ENCODE results near the gene LMO2.

Gene LMO2

DNA sequence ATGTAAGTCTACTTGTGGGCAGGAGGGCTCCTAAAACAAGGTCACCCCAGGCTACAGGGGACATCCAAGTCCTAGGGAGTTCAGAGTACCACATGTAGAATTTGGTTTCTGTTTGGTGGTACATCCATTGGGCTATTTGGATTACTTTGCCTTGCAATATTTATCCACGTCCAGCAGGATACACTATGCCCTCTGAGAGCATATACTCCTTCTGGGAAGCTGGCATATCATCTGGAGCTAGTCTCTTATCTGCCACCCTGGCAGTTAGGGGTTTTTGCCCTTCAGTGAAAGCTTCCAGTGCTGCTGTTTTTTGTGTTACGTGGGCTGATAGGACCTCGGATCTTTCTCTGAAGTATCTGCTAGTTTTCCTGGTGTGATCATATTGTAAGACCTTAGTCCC is 7.3 kb downstream of the LMO2 start:
- peaks cover 3% of the 10 kb centered on the region for H3K27me3 ChIP-seq (replicated peaks)
- no peak overlapping the region for H3K27ac ChIP-seq
- DNase-seq = no peak

DNA sequence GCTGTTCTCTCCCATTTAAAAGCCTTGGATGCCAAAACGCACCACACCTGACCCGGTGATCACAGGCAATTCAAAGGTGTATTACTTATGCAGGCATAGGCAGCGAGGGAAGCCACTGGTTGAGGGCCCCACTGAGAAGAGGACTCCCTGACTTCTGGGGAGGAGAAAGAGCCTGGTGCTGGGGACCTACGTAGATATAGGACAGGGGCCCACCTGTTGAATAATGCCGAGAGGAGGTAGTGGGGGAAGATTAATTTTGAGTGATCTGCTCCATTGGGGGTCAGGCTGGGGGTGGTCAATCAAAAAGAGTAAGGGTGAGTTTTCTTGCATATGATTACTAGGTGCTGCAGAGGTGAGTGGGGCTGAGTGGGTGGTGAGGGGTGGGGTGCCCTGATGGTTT is 7.8 kb downstream of the LMO2 start:
- Histone ChIP-seq H3K27ac (no peak overlapping the region), H3K4me3 (ENCODE audit: low read depth, low read length) (no peak overlapping the region), H3K27me3 (replicated peaks) (peaks cover 3% of the 10 kb centered on the region), H3K36me3 (replicated peaks) (no peaks in the 10 kb centered on the region)
- no peak for TF ChIP-seq CTCF (IDR thresholded peaks at IDR 0.05; ENCODE audit: low read depth, low read length, missing control alignments)
- no peak for DNase-seq
- in situ Hi-C loops (cut with HindIII; ENCODE audit: low pct_ligation_motif_present, low sequenced_read_pairs) = no loop called here

More for the DNA sequence above, 7.3 kb downstream of the LMO2 start:
- Histone ChIP-seq H3K4me3 (ENCODE audit: low read depth, low read length) (no peak overlapping the region), H3K36me3 (replicated peaks) (no peaks in the 10 kb centered on the region)
- TF ChIP-seq CTCF (IDR thresholded peaks at IDR 0.05; ENCODE audit: low read depth, low read length, missing control alignments) = no peak
- in situ Hi-C loops (cut with HindIII; ENCODE audit: low pct_ligation_motif_present, low sequenced_read_pairs) = no loop called here

- Histone ChIP-seq H3K27ac (no peak overlapping the region), H3K27me3 (replicated peaks) (peaks cover 5% of the 10 kb centered on the region), H3K36me3 (replicated peaks) (no peaks in the 10 kb centered on the region), H3K4me3 (ENCODE audit: low read depth, low read length) (no peak overlapping the region)
- in situ Hi-C loops (cut with HindIII; ENCODE audit: low pct_ligation_motif_present, low sequenced_read_pairs) = no loop called here
- TF ChIP-seq CTCF (IDR thresholded peaks at IDR 0.05; ENCODE audit: low read depth, low read length, missing control alignments) = no peak
- DNase-seq = no peak
Observed at GRCh38 chr11:33881651-33882503, 10.0 kb downstream of the LMO2 start.

DNA sequence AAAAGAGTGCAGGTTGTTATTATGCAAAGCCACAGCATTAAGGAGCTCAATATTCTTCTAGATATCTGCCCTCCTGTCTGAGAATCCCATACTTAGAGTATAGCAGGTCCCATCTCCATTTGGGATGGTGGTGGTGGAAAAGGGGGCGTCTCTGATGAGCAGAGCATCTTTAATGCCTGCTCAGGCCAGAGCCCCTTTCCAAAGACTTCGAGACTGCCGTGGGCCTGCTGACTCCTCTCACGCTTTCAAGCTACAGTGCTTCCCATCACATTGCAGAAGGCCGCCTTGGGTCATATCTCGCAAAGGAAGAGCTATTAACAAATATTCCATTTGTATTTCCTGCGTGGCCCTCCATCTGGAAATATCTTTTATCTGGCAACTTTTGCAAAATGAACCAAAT is 10.9 kb downstream of the LMO2 start:
- no peak for DNase-seq
- H3K4me3 ChIP-seq (ENCODE audit: low read depth, low read length) = no peak overlapping the region
- no peaks in the 10 kb centered on the region for H3K36me3 ChIP-seq (replicated peaks)
- peaks cover 5% of the 10 kb centered on the region for H3K27me3 ChIP-seq (replicated peaks)
- TF ChIP-seq CTCF (IDR thresholded peaks at IDR 0.05; ENCODE audit: low read depth, low read length, missing control alignments) = no peak
- in situ Hi-C loops (cut with HindIII; ENCODE audit: low pct_ligation_motif_present, low sequenced_read_pairs) = no loop called here
- no peak overlapping the region for H3K27ac ChIP-seq

GRCh38 chr11:33879375-33879774 is 12.5 kb downstream of the LMO2 start:
- H3K4me3 ChIP-seq (ENCODE audit: low read depth, low read length) = no peak overlapping the region
- H3K27ac ChIP-seq = no peak overlapping the region
- no peaks in the 10 kb centered on the region for H3K36me3 ChIP-seq (replicated peaks)
- peaks cover 5% of the 10 kb centered on the region for H3K27me3 ChIP-seq (replicated peaks)
- in situ Hi-C loops (cut with HindIII; ENCODE audit: low pct_ligation_motif_present, low sequenced_read_pairs) = no loop called here
- no peak for TF ChIP-seq CTCF (IDR thresholded peaks at IDR 0.05; ENCODE audit: low read depth, low read length, missing control alignments)
- DNase-seq = no peak

DNA sequence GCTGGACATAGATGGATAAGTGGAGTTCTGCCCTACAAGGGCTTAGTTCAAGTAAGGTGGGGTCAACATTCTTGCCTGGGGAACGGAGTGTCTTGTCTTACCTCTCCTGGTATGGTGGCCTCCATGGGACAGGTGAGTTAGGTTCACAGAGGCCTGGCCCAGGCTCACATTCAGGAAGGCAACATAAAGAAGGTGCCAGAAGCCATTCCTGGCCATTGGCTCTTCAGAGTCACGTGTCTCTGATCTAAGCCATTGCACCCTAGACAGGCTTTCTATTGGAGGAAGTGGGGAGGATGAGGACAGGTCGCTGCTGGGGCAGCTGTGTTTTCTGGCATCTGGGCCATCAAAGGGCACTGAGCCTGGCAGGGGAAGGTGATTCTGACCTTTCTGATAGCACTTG is 14.8 kb downstream of the LMO2 start:
- TF ChIP-seq CTCF (IDR thresholded peaks at IDR 0.05; ENCODE audit: low read depth, low read length, missing control alignments) = no peak
- DNase-seq = no peak
- Histone ChIP-seq H3K4me3 (ENCODE audit: low read depth, low read length) (no peak overlapping the region), H3K27ac (no peak overlapping the region), H3K36me3 (replicated peaks) (no peaks in the 10 kb centered on the region), H3K27me3 (replicated peaks) (peaks cover 2% of the 10 kb centered on the region)
- in situ Hi-C loops (cut with HindIII; ENCODE audit: low pct_ligation_motif_present, low sequenced_read_pairs) = no loop called here

Measured in brain microvascular endothelial cell (primary cell).